ENCODE results near the gene CCDC192.
A peak's percentile ranks its signal among the peaks of the same experiment; 100 is the strongest.

The CCDC192 gene

DNA sequence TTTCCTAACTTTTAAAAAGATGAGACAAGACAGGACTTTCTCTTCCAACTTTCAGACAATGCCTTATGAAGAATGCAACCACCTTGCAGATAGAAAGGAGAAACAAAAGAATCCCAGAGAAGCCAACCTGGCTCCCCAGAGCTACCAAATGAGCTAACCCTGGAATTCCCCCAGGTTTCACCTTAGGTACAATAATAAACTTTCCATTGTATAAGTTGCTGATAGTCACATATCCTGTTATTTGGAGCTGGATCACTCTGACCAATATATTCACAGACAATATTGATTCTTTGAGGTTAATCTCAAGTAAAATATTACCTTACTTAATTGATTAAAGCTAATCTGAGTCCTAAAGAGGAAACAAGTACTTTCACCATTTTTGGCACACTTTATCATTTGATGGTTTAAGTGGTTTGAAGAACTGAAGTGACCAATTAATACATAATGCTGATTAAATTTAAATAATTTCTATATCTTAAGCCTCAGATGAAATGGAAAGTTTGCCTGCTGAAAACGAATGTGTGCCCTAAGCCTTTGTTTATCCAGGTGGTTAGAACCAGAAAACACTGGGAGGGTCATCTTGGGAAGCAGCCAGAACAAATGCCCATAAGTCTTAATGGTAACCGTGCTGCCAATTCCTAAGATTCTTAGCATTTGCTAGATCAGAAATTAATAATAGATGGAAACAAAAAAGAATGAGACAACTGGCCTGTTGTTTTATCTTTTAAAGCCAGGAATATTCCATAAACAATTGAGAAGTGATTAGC lies 220.8 kb downstream of the CCDC192 start:
- no peak for DNase-seq (ENCODE audit: low spot score)

DNA sequence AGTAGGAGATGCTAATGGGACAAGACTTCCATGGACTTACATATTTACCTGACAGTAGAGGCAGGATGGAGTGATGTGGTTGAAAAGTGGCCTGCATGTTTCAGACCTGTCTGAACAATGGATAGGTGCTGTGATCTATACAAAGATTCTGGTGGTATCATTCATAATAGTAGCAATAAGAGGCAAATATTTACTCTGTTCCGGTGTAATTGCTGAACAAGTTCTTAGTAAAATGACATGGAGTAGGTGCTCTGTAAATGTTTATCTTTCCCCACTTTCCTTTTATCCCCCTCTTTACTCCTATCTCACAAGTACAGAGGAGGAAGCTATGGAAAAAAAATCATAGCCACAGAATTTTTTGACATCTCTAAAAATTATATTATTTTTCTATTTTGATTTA lies 221.4 kb downstream of the CCDC192 start:
- DNase-seq (ENCODE audit: low spot score): no peak

DNA sequence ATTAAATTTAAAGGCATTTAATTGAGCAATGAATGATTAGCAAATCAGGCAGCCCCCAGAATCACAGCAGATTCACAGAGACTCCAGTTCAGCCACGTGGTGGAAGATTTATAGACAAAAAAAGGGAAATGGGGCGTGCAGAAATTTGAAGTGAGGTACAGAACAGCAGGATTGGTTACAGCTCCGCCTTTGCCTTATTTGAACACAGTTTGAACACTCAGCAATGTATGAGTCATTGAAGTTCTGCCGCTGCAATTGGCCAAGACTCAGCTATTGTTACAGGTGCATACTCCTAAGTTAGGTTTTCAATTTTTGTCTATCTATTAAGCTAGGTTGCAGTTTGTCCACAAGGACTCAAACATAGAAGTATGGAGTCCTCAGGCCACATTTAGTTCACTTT lies 222.7 kb downstream of the CCDC192 start:
- no peak for DNase-seq (ENCODE audit: low spot score)

DNA sequence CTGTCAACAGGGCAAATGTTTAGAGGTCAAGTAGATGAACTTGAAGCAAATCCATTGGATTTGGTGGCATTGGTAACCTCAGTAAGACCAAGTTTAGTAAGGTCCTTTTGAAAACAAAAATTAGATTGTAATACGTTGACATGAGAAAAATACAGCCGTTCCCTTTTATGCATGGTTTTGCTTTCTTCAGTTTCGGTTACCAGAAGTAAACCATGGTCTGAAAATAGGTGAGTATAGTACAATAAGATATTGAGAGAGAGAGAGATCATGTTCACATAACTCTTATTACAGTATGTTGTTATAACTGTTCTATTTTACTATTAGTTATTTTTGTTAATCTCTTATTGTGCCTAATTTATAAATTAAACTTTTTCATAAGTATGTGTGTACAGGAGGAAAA lies 223.8 kb downstream of the CCDC192 start:
- DNase-seq (ENCODE audit: low spot score): no peak

DNA sequence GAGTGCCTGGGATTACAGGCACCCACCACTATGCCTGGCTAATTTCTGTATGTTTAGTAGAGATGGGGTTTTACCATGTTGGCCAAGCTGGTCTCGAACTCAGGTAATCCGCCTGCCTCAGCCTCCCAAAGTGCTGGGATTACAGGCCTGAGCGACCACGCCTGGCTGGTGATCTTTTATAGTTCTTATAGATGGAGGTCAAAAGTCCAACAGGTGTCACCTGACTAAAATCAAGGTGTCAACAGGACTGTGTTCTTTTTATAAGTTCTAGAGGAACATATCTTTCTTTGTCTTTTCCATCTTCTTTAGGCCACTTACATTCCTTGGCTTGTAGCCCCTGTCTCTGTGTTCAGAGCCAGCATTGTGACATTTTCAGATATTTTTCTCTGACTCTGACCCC lies 224.9 kb downstream of the CCDC192 start:
- no peak for DNase-seq (ENCODE audit: low spot score)

DNA sequence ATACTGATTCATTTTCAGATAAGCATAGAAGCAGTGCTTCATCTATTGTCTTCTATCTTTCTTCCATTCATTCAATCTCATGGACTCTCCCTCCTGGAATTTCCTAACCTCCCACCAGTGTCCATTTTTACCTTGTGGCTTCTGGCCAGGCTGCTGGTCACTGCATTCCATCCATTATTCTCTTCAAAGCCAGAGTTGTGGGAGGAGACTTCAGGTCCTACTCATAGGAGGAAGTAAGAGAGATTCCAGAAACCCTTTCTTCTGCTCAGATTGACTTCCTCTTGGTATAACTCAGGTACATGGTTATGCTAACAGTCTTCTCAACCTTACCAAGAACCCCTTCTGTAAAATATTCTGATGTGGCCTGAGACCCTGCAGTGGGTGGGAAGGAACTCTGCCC lies 227.1 kb downstream of the CCDC192 start:
- DNase-seq (ENCODE audit: low spot score): no peak

DNA sequence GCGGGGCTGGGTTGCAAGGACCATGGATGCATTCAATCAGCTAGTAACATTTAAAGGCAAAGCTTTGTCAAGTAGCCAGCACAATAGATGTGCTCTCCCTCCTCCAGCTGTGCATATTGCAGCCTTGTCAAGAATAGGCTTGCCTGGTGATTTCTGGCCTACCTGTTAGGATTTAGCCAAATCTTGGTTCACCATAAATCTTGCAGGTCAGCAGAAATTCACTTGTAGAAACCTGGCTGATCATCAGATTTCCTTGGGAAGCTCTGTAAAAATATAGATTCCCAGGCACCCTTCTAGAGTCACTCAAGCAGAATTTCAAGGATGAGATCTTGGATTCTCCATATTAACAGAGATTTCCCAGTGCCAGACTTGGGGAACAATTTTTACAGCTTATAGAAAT lies 228.2 kb downstream of the CCDC192 start:
- DNase-seq (ENCODE audit: low spot score): no peak

DNA sequence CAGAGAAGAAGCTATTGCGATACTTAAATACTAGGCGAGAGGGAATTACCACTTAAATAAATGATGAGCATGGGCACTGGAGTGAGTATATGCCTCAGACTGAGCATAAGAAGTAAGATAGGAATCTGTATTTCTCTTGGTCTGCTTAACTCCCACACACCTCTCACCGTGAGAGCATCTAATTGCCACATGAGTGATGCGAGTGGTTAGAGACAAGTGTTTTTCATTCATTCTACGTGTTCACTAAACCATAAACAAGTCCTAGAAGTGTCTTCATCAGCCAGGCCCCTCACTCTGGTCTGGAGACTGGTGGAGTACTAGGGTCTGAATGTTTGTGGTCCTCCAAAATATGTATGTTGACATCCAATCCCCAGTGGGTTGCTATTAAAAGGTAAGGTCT lies 230.2 kb downstream of the CCDC192 start:
- DNase-seq (ENCODE audit: low spot score): no peak

DNA sequence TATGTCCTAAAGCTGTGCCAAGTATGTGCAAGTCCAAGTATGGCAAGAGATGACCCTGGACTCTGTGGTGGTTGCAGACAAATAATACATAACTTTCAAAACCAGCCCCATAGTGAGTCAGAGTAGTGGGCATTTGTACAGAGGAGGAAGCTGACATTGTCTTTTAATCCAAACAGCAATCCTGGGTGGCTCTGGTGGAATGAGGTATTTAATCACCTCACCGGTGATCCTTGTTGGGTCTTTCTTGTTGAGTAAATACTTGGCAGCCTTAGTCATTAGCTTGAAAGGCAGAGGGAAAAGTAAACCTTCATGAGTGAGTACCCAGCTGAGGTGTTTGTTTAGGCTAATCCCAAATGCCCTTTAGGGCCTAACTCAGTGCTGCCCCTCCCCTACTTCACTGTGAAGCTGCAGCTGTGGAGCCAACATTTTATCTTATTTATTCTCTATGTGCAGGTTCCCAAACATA lies 231.6 kb downstream of the CCDC192 start:
- DNase-seq (ENCODE audit: low spot score): no peak

DNA sequence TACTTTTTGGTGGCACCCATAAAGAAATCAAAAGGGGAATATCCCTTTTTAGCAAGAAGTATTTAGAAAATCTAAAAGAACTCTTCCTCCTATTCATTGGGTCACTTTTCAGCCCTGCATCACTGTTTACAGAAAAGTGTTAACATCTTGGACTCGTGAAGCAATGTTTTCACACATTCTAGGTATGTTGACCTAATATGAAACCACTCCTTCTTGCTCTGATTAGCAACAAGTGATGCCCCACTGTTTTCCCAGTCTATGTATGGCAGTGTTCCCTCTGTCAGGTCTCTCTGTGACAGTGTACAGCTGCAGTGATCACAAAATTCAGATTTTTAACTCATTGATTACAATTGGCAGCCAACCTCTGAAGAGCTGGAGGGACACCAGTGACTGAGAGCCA lies 232.2 kb downstream of the CCDC192 start:
- DNase-seq (ENCODE audit: low spot score): no peak

DNA sequence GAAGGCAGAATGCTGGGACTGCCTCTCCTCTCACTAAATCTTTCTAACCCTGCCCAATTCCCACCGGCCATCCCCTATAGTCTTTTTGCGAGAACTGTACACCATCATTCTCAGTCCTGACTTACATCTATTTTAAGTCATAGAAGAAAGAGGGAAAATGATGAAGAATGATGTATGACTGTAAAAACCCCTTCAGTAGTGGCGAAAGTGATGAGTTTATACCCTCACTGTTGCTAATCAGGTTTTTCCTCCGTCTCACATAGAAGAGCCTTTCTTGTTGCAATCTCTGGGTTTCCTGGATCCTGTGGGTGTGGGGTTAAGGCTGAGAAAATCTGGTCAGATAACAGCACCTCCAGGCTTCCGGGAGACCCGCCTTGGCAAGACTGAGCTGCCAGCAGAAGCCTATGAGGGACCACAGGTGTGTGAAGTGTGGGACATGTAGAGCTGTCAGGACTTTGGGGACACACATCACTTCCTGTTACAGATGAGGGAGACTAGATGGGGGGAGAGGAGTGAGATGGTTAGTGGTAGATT lies 233.3 kb downstream of the CCDC192 start:
- DNase-seq (ENCODE audit: low spot score): no peak

DNA sequence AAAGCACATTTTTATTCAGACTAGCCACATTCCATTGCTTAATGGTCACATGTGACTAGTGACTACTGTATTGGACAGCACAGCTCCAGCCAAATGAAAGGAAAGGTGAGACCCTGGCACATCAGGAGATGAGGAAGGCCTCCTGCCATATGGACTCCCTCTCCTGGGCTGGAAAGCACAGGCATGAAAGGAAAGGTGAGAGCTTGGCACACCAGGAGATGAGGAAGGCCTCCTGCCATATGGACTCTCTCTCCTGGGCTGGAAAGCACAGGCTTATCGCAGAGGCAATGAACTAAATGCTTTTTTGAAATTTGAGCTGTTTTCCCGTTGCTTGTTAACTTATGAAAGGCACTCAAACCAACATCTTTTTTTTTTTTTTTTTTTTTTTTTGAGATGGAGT lies 235.6 kb downstream of the CCDC192 start:
- no peak for DNase-seq (ENCODE audit: low spot score)

DNA sequence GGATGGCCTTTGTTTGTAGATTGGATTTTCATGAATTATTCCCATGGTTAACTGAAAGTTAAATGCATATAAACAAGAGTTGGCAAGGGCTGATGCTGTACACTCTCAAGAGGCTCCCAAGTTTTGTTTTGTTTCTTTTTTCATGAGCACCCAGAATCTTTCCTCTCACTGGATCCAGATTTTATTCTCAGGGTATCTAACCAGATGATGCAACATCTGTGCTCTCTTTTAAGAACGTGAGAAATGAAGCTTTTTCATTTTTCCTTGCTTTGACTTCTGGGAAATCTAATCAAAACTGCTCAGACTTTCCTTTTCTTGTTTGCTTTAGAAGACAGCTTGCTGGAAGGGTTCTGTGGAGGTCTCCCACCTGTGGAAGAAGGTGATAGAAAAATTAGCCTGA lies 237.7 kb downstream of the CCDC192 start:
- no peak for DNase-seq (ENCODE audit: low spot score)

DNA sequence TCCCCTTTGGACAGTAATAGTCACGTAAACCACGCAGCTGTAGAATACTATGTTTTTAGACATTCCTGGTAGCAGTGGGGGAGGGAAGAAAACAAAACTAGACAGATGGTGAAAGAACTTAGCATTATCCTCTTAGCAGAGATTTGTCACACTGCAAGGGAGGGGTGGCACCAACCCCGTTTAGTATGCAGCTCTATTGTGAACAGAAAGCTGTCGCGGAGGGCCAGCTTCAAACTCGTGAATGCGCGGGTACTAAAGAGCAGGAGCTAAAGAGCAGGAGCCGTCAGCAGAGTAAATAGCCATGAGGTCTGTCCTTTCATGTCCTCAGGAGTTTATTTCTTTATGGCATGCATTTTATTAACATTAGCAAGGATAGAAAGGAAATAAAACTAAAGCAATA lies 238.5 kb downstream of the CCDC192 start:
- DNase-seq (ENCODE audit: low spot score): peak; percentile 76

DNA sequence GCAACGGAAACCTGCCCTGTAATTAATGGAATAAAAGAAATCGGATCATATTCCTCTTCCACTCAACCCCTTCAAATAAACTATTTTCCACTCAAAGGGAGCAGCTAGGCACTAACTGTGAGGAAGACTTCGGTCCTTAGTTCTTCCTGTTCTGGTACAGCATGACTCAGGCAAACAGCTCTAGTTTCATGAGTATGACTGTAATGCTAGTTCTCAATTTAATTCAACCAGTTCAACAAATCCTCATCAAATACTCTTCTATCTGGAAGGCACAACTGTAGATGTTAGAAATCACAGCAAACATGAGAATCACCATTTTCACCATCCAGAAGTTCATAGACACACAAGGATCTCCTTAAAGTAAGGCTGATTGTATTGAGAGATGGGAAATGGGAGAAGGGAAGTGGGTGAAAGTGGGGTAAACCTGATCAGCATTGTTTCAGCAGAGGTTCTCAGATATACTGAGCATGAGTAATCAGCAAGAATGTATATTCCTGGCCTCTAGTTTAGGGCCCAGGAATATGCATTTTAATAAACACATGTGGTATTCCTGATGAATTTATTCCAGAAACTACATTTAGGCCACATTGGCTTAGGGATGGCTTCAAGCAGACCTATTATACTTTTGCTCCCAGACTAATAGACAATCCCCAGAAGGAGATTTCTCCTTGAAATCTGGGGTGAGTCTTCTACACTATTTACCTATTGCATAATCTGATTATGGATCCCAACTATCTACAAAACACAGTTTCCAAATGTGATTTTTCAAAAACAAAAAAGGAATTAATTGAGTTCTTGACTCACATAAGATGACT lies 239.3 kb downstream of the CCDC192 start:
- peak; percentile 37 for DNase-seq (ENCODE audit: low spot score)

DNA sequence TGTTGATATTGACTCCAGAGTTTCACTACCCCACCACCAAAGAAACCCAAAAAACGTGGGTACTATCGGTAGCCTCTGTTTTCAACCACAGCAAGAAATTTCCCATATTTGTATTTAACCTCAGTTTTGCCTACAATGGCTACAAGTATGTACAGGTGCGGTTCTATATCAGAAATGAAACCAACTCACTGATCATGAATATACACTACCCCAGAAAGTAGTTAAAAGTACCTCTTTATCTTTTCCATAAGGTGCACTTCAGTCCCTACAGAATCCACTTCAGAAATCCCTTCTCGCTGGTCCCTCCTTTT lies 239.8 kb downstream of the CCDC192 start:
- DNase-seq (ENCODE audit: low spot score): no peak

DNA sequence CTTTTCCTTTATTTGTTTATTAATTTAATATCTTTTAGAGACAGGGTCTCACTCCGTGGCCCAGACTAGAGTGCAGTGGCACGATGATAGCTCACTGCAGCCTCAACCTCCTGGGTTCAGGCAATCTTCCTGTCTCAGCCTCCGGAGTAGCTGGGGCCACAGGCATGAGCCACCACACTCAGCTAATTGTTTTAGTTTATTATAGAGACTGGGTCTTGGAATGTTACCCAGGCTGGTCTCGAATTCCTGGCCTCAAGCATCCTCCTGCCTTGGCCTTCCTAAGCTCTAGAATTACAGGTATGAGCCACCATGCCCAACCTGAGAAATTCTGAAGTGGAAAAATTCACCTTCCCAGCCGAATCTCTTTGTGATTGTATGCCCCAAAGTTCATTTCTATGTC lies 240.9 kb downstream of the CCDC192 start:
- no peak for DNase-seq (ENCODE audit: low spot score)

DNA sequence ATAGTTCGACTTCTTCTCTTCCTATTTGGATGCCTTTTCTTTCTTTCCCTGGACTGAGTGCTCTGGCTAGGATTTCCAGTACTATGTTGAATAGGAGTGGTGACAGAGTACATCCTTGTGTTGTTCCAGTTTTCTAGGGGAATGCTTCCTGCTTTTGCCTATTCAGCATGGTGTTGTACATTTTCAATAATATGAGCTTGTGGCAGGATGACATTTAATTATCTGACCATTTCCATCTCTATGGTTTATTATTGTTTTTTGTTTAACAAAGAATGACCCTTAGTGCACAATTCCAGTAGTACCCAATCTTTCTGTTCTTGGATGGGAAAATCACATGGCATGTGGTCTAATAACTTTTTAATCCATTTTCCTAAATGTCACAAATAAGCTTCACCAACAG lies 244.8 kb downstream of the CCDC192 start:
- no peak for DNase-seq (ENCODE audit: low spot score)

DNA sequence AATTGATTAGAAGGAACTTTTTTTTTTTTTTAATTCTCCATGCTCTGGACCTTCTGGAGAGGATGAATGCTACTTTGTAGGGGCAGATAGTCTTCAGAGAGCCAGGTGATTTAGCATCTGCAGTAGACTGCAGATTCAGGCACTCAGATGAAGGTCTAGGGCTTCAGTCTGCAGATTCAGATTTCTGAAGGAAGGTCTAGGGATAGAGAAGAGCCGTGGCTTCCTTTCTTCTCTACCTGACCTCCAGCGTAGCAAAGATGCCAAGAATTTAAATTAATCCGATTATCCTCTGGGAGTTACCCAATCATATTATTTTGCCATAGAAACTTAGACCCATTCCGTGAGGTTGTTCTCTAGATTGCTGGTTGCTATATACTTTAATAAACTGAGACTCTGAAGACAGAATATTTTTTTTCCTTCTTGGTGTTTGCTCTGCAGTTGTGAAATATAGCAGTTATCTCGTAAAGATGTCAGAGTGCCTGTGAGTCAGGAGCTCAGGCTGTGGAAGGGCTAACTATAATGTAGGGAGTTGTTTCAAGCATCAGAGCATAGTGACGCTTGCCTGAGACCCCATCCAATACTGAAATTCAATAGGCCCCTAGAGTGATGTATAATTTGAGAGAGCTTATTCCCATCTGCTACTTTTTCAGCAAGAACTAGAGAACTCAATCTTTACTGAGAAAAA lies 247.7 kb downstream of the CCDC192 start:
- no peak for DNase-seq (ENCODE audit: low spot score)

DNA sequence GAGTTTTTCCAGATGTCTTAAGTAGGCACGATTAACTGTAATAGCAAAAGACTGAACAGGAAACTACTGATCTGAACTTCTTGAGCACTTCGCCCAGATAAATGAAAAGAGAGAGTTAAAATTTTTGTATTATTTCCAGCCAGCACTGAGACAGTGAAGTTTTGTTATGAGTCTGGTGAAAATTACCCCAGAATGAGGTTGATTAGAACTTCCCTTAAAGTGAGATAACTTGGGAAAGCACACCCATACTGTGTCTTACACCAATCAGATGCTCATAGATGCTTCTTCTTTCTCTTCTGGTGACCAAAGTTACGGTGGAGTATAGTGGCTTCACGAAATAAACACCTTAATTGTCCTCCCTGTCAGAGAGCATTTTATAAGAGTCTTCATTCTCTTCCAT lies 248.6 kb downstream of the CCDC192 start:
- no peak for DNase-seq (ENCODE audit: low spot score)

DNA sequence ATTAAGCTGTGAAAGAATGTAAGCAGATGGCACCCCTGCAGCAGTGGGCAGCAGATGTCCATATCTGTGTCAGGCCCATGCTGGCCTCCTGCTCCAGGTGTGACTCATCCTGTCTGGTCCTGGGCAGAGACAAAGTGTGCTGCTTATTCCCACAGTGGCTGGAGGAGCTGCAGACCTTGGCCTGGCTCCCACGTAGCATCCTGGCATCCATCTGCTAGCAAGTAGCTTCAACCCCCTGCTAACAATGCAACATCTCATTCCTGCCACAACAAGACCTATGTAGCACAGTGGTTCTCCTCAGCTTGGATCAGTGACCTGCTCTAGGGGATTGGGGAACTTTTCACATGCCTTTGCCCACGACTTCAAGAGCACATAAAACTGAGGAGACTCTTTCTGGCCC lies 254.0 kb downstream of the CCDC192 start:
- DNase-seq (ENCODE audit: low spot score): peak; percentile 50

DNA sequence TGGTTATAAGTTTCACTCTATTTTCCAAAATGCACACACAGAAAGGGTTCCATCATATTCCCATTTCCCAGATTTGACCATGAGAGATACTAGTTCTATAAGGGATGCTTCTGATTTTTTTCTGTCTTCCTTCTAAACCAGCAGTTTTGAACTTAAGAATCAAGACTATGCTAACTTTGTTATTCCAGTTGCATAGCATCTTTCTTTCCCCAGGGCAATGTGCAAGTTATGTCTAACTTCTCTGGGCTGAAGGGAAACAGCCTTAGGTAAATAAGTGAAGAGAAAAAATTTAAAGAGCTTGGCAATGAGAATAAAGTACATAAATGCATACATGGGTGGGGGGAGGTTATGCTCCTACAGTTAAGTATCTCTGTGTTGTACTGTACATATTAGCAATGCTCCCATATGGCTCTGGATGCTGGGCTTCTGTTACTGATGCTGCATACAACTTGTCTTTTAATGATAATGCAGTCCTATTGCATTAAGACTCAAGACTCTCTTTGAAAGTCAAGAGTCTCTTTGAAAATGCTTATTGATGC lies 254.6 kb downstream of the CCDC192 start:
- no peak for DNase-seq (ENCODE audit: low spot score)

Data from Ammon's horn (tissue), 1 donor.